ENCODE data around the gene C17orf50.

DNA sequence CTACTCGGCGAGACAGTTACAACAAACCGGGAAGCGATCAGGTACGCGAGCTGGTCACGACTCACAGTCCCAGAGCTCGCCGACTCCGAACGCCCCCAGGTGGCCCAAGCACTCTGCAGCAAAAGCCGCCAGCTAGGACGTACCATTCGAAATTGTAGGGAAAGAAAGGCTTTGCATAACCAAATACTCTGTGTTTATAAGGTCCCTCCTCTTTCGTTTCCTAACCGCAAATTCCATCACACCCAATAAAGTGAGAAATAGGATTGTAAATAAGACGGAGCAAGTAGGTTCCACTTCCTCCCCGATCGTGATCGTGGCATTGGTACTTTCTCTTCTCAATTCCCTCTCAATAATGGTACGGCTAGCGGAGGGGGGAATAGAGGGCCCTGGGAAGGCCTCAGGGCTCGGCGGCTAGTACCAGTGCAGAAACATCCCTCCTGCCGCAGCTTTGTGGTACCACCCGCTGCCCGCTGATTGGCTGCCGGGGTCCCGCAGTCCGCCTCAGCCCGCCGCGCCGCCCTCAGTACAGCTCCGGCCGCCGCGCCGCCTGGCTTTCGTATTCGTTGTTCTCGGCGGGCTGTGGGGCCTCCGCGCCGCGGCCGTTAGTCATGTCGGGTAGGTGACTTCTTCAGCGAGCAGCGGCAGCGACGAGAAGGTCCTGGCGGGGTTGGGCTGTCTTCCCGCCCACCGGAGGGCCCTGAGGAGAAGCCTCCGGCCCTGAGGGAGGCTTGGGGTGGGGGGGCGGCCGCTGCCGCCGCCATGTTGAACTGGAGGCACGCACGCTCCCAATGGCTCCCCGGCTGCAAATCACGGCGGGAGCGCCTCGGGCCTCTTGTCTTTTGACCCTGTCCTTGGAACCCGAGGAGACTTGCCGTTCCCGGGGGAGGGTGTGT lies 48.5 kb downstream of the C17orf50 start, which contains the start of gene TAF15:
- TF ChIP-seq, protein P1, sequence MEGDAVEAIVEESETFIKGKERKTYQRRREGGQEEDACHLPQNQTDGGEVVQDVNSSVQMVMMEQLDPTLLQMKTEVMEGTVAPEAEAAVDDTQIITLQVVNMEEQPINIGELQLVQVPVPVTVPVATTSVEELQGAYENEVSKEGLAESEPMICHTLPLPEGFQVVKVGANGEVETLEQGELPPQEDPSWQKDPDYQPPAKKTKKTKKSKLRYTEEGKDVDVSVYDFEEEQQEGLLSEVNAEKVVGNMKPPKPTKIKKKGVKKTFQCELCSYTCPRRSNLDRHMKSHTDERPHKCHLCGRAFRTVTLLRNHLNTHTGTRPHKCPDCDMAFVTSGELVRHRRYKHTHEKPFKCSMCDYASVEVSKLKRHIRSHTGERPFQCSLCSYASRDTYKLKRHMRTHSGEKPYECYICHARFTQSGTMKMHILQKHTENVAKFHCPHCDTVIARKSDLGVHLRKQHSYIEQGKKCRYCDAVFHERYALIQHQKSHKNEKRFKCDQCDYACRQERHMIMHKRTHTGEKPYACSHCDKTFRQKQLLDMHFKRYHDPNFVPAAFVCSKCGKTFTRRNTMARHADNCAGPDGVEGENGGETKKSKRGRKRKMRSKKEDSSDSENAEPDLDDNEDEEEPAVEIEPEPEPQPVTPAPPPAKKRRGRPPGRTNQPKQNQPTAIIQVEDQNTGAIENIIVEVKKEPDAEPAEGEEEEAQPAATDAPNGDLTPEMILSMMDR (IDR thresholded peaks at IDR 0.05) = peak; percentile 69 to 81 (median 70)
- TF ChIP-seq POLR2A (IDR thresholded peaks at IDR 0.05) = peak; percentile 98

Measured in breast epithelium (tissue), 3 donors.